OCI-LY1 (cell line): ENCODE measurements around the gene MROH2A.

Source experiments
- H2AFZ ChIP-seq: fragments of 200-600 bp; sonication (generic), shearing (Covaris generic); 2 replicates; pipeline ENCODE4 v1.6.0; 2014; ENCODE audit warnings: antibody characterized with exemption, mild to moderate bottlenecking, low read length
- H3F3A ChIP-seq: fragments of 200-600 bp; sonication (generic), shearing (Covaris generic); 2 replicates; pipeline ENCODE4 v1.6.0; 2014; ENCODE audit warnings: mild to moderate bottlenecking, antibody characterized with exemption, low read length, moderate library complexity; ENCODE audit not compliant: insufficient read depth
- H3K27ac ChIP-seq: fragments of 200-600 bp; sonication (generic); 2 replicates; pipeline ENCODE4 v1.5.1; 2014; ENCODE audit warnings: low read length, mixed run types, mild to moderate bottlenecking, low read depth; ENCODE audit not compliant: poor library complexity, severe bottlenecking
- H3K27me3 ChIP-seq: fragments of 200-600 bp; sonication (generic); 2 replicates; pipeline ENCODE4 v1.6.0; 2014; ENCODE audit warnings: antibody characterized with exemption, mild to moderate bottlenecking, low read length, moderate library complexity; ENCODE audit not compliant: insufficient read depth
- H3K36me3 ChIP-seq: fragments of 200-600 bp; sonication (generic); 2 replicates; pipeline ENCODE4 v1.6.1; 2014; ENCODE audit warnings: mild to moderate bottlenecking, antibody characterized with exemption, low read length, moderate library complexity, mixed read lengths; ENCODE audit not compliant: insufficient read depth
- H3K4me1 ChIP-seq: fragments of 200-600 bp; sonication (generic); 2 replicates; pipeline ENCODE4 v1.5.1; 2014; ENCODE audit warnings: mild to moderate bottlenecking, low read length, moderate library complexity; ENCODE audit not compliant: insufficient read depth, severe bottlenecking
- H3K4me2 ChIP-seq: fragments of 200-600 bp; sonication (generic), shearing (Covaris generic); 2 replicates; pipeline ENCODE4 v1.6.1; 2014; ENCODE audit warnings: low read length
- H3K4me3 ChIP-seq: fragments of 200-600 bp; sonication (generic); 2 replicates; pipeline ENCODE4 v1.5.1; 2014; ENCODE audit warnings: low read length, low read depth, mild to moderate bottlenecking, mixed read lengths; ENCODE audit not compliant: poor library complexity, severe bottlenecking
- H3K79me2 ChIP-seq: fragments of 200-600 bp; shearing (Covaris generic); 2 replicates; pipeline ENCODE4 v1.6.1; 2016; ENCODE audit warnings: mixed run types, low read length, mixed read lengths; ENCODE audit not compliant: insufficient read depth
- H3K9ac ChIP-seq: fragments of 200-600 bp; sonication (generic), shearing (Covaris generic); 2 replicates; pipeline ENCODE4 v1.6.1; 2014; ENCODE audit warnings: mild to moderate bottlenecking, low read length, mixed read lengths
- H3K9me2 ChIP-seq: fragments of 200-600 bp; sonication (generic), shearing (Covaris generic); 2 replicates; pipeline ENCODE4 v1.6.1; 2014; ENCODE audit warnings: low read depth, mild to moderate bottlenecking, low read length, mixed read lengths
- H3K9me3 ChIP-seq: fragments of 200-600 bp; shearing (Covaris generic); 2 replicates; pipeline ENCODE4 v1.6.1; 2014; ENCODE audit warnings: low read length, mixed read lengths
- H4K20me1 ChIP-seq: fragments of 200-600 bp; sonication (generic), shearing (Covaris generic); 2 replicates; pipeline ENCODE4 v1.6.0; 2016; ENCODE audit warnings: mild to moderate bottlenecking, low read length; ENCODE audit not compliant: insufficient read depth
- EZH2 ChIP-seq: fragments of 200-600 bp; sonication (generic), shearing (Covaris generic); IDR thresholded peaks from 2 replicates; pipeline ENCODE4 v1.8.0; 2017; ENCODE audit warnings: borderline replicate concordance, mixed run types, mild to moderate bottlenecking, antibody characterized with exemption, low read length, moderate library complexity, mixed read lengths
- TF ChIP-seq, protein P1 (sequence below): fragments of 200-600 bp; sonication (generic), shearing (Covaris generic); IDR thresholded peaks from 2 replicates; pipeline ENCODE4 v1.5.1; 2017; ENCODE audit warnings: mild to moderate bottlenecking, antibody characterized with exemption, low read length, moderate library complexity, mixed read lengths

Gene MROH2A

DNA sequence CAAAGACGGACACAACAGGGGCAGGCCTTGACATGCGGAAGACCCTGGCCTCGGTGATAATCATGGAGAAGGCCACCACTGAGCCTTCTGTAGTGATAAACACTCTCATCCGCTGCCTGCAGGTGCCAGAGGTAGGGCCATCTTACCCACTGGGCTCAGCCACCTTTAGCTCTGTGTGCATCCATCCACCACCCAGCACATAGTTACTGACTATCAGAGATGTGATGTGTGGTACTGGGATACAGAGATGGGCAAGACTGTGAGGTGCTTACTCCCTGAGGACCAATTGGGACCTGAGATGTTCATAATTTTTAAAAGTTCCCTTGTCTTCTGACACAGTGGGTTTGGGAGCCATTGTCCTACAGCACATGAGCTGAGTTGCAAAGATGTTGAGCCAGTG lies 1.6 kb downstream of the MROH2A start:
- peaks cover 4% of the 10 kb centered on the region; the same call in 1 of the 2 replicates for H3K27me3 ChIP-seq
- H3K4me2 ChIP-seq = no peak overlapping the region
- no peaks in the 10 kb centered on the region for H3K4me1 ChIP-seq
- no peaks in the 10 kb centered on the region for H4K20me1 ChIP-seq
- H3K9me3 ChIP-seq = no peaks in the 10 kb centered on the region
- no peaks in the 10 kb centered on the region for H3K9me2 ChIP-seq
- no peak overlapping the region for H3K4me3 ChIP-seq
- H2AFZ ChIP-seq = no peak overlapping the region
- H3K79me2 ChIP-seq = no peaks in the 10 kb centered on the region
- H3K27ac ChIP-seq = no peak overlapping the region
- no peaks in the 10 kb centered on the region for H3K36me3 ChIP-seq
- no peak overlapping the region for H3K9ac ChIP-seq
- no peak for TF ChIP-seq EZH2
- TF ChIP-seq, protein P1, sequence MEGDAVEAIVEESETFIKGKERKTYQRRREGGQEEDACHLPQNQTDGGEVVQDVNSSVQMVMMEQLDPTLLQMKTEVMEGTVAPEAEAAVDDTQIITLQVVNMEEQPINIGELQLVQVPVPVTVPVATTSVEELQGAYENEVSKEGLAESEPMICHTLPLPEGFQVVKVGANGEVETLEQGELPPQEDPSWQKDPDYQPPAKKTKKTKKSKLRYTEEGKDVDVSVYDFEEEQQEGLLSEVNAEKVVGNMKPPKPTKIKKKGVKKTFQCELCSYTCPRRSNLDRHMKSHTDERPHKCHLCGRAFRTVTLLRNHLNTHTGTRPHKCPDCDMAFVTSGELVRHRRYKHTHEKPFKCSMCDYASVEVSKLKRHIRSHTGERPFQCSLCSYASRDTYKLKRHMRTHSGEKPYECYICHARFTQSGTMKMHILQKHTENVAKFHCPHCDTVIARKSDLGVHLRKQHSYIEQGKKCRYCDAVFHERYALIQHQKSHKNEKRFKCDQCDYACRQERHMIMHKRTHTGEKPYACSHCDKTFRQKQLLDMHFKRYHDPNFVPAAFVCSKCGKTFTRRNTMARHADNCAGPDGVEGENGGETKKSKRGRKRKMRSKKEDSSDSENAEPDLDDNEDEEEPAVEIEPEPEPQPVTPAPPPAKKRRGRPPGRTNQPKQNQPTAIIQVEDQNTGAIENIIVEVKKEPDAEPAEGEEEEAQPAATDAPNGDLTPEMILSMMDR = no peak
- no peaks in the 10 kb centered on the region for H3F3A ChIP-seq

DNA sequence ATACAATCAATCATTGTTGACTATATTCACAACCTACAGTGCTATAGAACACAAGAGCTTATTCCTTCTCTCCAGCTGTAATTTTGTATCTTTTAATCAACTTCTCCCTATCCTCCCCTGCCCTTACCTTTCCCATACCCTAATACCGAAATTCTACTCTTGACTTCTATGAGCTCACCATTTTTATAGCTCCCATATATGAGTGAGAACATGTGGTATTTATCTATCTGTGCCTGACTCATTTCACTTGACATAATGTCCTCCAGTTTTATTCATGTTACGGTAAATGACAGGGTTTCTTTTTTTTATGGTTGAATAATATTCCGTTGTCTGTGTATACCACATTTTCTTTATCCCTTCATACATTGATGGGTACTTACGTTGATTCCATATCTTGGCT lies 2.6 kb downstream of the MROH2A start:
- H3K9ac ChIP-seq = no peak overlapping the region
- H4K20me1 ChIP-seq = no peaks in the 10 kb centered on the region
- no peaks in the 10 kb centered on the region for H3K79me2 ChIP-seq
- H3K36me3 ChIP-seq = no peaks in the 10 kb centered on the region
- H3K27ac ChIP-seq = no peak overlapping the region
- no peaks in the 10 kb centered on the region for H3K4me1 ChIP-seq
- no peak overlapping the region for H2AFZ ChIP-seq
- peaks cover 4% of the 10 kb centered on the region; the same call in 1 of the 2 replicates for H3K27me3 ChIP-seq
- no peak overlapping the region for H3K4me2 ChIP-seq
- no peak for TF ChIP-seq EZH2
- TF ChIP-seq, protein P1 = no peak
- H3F3A ChIP-seq = no peaks in the 10 kb centered on the region
- no peaks in the 10 kb centered on the region for H3K9me2 ChIP-seq
- no peak overlapping the region for H3K4me3 ChIP-seq
- H3K9me3 ChIP-seq = no peaks in the 10 kb centered on the region

DNA sequence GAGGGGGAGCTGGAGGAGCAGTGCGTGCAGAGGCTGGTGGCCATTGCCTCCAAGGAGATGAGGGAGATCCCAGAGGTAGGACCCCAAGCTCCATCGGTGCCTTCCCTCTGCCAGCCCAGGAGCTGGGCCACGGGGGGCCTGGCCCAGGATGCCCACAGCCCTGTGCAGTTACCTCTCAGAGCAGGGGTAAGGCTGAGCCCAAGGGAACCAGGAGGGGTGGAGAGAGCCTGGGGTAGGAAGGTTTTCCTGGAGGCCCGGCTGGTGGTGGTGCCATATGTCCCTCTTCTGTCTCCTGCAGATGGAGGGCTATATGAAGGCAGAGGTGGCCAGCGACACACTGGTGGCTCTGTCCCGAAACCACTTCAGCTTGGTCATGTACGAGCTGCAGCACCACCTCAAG lies 11.4 kb downstream of the MROH2A start:
- Histone ChIP-seq H3K4me3 (no peak overlapping the region), H3K9ac (no peak overlapping the region), H3K27me3 (no peaks in the 10 kb centered on the region; the same call in 1 of the 2 replicates), H3K4me1 (peaks cover 21% of the 10 kb centered on the region), H3K9me3 (no peaks in the 10 kb centered on the region), H3K79me2 (no peaks in the 10 kb centered on the region), H3K9me2 (no peaks in the 10 kb centered on the region), H3F3A (no peaks in the 10 kb centered on the region), H4K20me1 (no peaks in the 10 kb centered on the region), H2AFZ (no peak overlapping the region), H3K36me3 (no peaks in the 10 kb centered on the region), H3K4me2 (no peak overlapping the region), H3K27ac (no peak overlapping the region)
- TF ChIP-seq EZH2 = no peak
- TF ChIP-seq, protein P1 = no peak
